HepG2 (cell line): Measurements from ENCODE around the gene SRCAP. TPM values are rescaled to one million over a fixed set of nuclear protein-coding genes. Genes with fewer than 3 reads are reported as not detected.

ENCODE experiments used
- CHD2 ChIP-seq: IDR thresholded peaks from 2 replicates; pipeline ENCODE4 v1.6.1; 2011; ENCODE audit warnings: low read depth, low read length, improper control_type of control experiment
- ELF4 ChIP-seq: sonication (generic); formaldehyde crosslinking; IDR thresholded peaks from 2 replicates; pipeline ENCODE4 v1.5.0; 2020; ENCODE audit warnings: missing genetic modification reagents, mild to moderate bottlenecking, moderate library complexity, borderline replicate concordance
- ETV6 ChIP-seq: sonication (generic); formaldehyde crosslinking; conservative IDR thresholded peaks from 2 replicates; pipeline ENCODE4 v1.4.0; 2020; ENCODE audit warnings: missing genetic modification reagents
- JUNB ChIP-seq: sonication (generic); formaldehyde crosslinking; IDR thresholded peaks from 2 replicates; pipeline ENCODE4 v1.8.0; 2022; ENCODE audit warnings: missing genetic modification reagents, mild to moderate bottlenecking, borderline replicate concordance
- NFE2L2 ChIP-seq: fragments of 150-350 bp; IDR thresholded peaks from 2 replicates; pipeline ENCODE4 v1.6.1; 2014; ENCODE audit warnings: low read length
- POLR2AphosphoS2 ChIP-seq: IDR thresholded peaks from 2 replicates; pipeline ENCODE4 v1.6.1; 2011; ENCODE audit warnings: low read depth, low read length, improper control_type of control experiment
- POLR2G ChIP-seq: fragments of 200-400 bp; formaldehyde crosslinking; IDR thresholded peaks from 2 replicates; pipeline ENCODE4 v1.6.1; 2018; ENCODE audit warnings: mild to moderate bottlenecking, low read depth, low read length, moderate library complexity
- PTBP1 ChIP-seq: fragments of 200-400 bp; formaldehyde crosslinking; IDR thresholded peaks from 2 replicates; pipeline ENCODE4 v1.6.1; 2018; ENCODE audit warnings: low read length, low read depth; ENCODE audit not compliant: poor library complexity, severe bottlenecking
- RAD21 ChIP-seq: fragments of 450-650 bp; formaldehyde crosslinking; IDR thresholded peaks from 2 replicates; pipeline ENCODE4 v1.5.0; 2020; ENCODE audit warnings: mild to moderate bottlenecking
- RBM22 ChIP-seq: fragments of 200-400 bp; formaldehyde crosslinking; optimal IDR thresholded peaks from 2 replicates; pipeline ENCODE3; 2017; ENCODE audit warnings: mild to moderate bottlenecking, low read length, moderate library complexity
- TCF7 ChIP-seq: sonication (generic); IDR thresholded peaks from 2 replicates; pipeline ENCODE4 v1.6.1; 2016; ENCODE audit warnings: antibody characterized with exemption, low read depth
- WIZ ChIP-seq: sonication (generic); formaldehyde crosslinking; IDR thresholded peaks from 2 replicates; pipeline ENCODE4 v1.5.1; 2020; ENCODE audit warnings: mild to moderate bottlenecking, missing genetic modification reagents
- ZBTB4 ChIP-seq: sonication (generic); formaldehyde crosslinking; IDR thresholded peaks from 2 replicates; pipeline ENCODE4 v1.4.0; 2020; ENCODE audit warnings: missing genetic modification reagents, mild to moderate bottlenecking, borderline replicate concordance
- ZNF205 ChIP-seq: IDR thresholded peaks from 2 replicates; pipeline ENCODE4 v1.6.1; 2018; ENCODE audit warnings: missing biosample characterization, missing genetic modification reagents
- ZNF224 ChIP-seq: sonication (generic); formaldehyde crosslinking; IDR thresholded peaks from 2 replicates; pipeline ENCODE4 v1.5.0; 2020; ENCODE audit warnings: mild to moderate bottlenecking, missing genetic modification reagents
- ZNF329 ChIP-seq: sonication (generic); formaldehyde crosslinking; IDR thresholded peaks from 2 replicates; pipeline ENCODE4 v1.9.0; 2021; ENCODE audit warnings: low read depth, mild to moderate bottlenecking, missing genetic modification reagents
- ZNF33A ChIP-seq: sonication (generic); formaldehyde crosslinking; IDR thresholded peaks from 2 replicates; pipeline ENCODE4 v1.5.1; 2020; ENCODE audit warnings: missing genetic modification reagents, mild to moderate bottlenecking, moderate library complexity, borderline replicate concordance
- ZNF484 ChIP-seq: sonication (generic); formaldehyde crosslinking; IDR thresholded peaks from 2 replicates; pipeline ENCODE4 v1.5.1; 2020; ENCODE audit warnings: mild to moderate bottlenecking, low read depth, missing genetic modification reagents, borderline replicate concordance
- ZSCAN29 ChIP-seq: sonication (generic); formaldehyde crosslinking; conservative IDR thresholded peaks from 2 replicates; pipeline ENCODE4 v1.4.0; 2020; ENCODE audit warnings: mild to moderate bottlenecking, missing genetic modification reagents
- polyA plus RNA-seq, 8 experiments: library from polyadenylated mRNA; depleted of rRNA in 3 of 8; stranded (reverse) in 7 of 8; unstranded in 1 of 8; fragments of >200 nt; fragmentation: Illumina TruSeq in 4 of 8; extraction: Trizol in 4 of 8; gene quantifications; 2 replicates each; pipeline versions ENCODE4 v1.2.1 to v1.2.3, GENCODE V29; 2011 to 2016; ENCODE audit warnings: low read depth in 4 of 8, missing spikeins in 1 of 8, mixed read lengths in 1 of 8; ENCODE audit not compliant: insufficient read depth in 1 of 8
- total RNA-seq, 5 experiments: library from RNA; depleted of rRNA; stranded (reverse); fragments of >200 nt; fragmentation: Illumina TruSeq; extraction: Trizol; gene quantifications; 2 replicates each; pipeline ENCODE4 v1.2.3, GENCODE V29; 2016; ENCODE audit warnings: low read depth in 1 of 5
- TF ChIP-seq, protein P1 (sequence below): sonication (generic); formaldehyde crosslinking; IDR thresholded peaks from 2 replicates; pipeline ENCODE4 v1.4.0; 2020; ENCODE audit warnings: missing genetic modification reagents

SRCAP gene
- total and polyA plus RNA-seq, 2 of the 13 experiments (the other 11 are each of a cell fraction or from before 2014, with no cell fraction given): 4.9 to 9.0 TPM

GRCh38 chr16:30669903-30670824 is 28.8 kb upstream of the SRCAP start (continued):
- TF ChIP-seq POLR2AphosphoS2 (0 out of 2 replicates have a peak, but pooled peaks have one; percentile 35), ELF4 (CRISPR knock-in tag) (no peak), NFE2L2 (peak; percentile 25; the same call in 1 of the 2 replicates), TCF7 (no peak), ZNF33A (CRISPR knock-in tag) (no peak), POLR2G (0 out of 2 replicates have a peak, but pooled peaks have one; percentile 32), ETV6 (CRISPR knock-in tag) (no peak), ZNF329 (no peak), JUNB (CRISPR knock-in tag) (no peak), ZNF205 (no peak), ZNF224 (no peak), CHD2 (no peak), WIZ (CRISPR knock-in tag) (no peak), ZSCAN29 (CRISPR knock-in tag) (no peak), RAD21 (CRISPR knock-in tag) (no peak), ZBTB4 (CRISPR knock-in tag) (no peak), RBM22 (peak; percentile 55), ZNF484 (CRISPR knock-in tag) (no peak), PTBP1 (no peak)
- TF ChIP-seq, protein P1, sequence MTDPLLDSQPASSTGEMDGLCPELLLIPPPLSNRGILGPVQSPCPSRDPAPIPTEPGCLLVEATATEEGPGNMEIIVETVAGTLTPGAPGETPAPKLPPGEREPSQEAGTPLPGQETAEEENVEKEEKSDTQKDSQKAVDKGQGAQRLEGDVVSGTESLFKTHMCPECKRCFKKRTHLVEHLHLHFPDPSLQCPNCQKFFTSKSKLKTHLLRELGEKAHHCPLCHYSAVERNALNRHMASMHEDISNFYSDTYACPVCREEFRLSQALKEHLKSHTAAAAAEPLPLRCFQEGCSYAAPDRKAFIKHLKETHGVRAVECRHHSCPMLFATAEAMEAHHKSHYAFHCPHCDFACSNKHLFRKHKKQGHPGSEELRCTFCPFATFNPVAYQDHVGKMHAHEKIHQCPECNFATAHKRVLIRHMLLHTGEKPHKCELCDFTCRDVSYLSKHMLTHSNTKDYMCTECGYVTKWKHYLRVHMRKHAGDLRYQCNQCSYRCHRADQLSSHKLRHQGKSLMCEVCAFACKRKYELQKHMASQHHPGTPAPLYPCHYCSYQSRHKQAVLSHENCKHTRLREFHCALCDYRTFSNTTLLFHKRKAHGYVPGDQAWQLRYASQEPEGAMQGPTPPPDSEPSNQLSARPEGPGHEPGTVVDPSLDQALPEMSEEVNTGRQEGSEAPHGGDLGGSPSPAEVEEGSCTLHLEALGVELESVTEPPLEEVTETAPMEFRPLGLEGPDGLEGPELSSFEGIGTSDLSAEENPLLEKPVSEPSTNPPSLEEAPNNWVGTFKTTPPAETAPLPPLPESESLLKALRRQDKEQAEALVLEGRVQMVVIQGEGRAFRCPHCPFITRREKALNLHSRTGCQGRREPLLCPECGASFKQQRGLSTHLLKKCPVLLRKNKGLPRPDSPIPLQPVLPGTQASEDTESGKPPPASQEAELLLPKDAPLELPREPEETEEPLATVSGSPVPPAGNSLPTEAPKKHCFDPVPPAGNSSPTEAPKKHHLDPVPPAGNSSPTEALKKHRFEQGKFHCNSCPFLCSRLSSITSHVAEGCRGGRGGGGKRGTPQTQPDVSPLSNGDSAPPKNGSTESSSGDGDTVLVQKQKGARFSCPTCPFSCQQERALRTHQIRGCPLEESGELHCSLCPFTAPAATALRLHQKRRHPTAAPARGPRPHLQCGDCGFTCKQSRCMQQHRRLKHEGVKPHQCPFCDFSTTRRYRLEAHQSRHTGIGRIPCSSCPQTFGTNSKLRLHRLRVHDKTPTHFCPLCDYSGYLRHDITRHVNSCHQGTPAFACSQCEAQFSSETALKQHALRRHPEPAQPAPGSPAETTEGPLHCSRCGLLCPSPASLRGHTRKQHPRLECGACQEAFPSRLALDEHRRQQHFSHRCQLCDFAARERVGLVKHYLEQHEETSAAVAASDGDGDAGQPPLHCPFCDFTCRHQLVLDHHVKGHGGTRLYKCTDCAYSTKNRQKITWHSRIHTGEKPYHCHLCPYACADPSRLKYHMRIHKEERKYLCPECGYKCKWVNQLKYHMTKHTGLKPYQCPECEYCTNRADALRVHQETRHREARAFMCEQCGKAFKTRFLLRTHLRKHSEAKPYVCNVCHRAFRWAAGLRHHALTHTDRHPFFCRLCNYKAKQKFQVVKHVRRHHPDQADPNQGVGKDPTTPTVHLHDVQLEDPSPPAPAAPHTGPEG (CRISPR knock-in tag): no peak
